Parathyroid adenoma (tissue), 2 donors: ENCODE results near the gene ADGRL2.

Source experiments
- H2AFZ ChIP-seq: fragments of 300-600 bp; sonication (generic); one replicate; pipeline ENCODE4 v1.7.0; 2017; ENCODE audit warnings: antibody characterized with exemption, mild to moderate bottlenecking
- H3K27ac ChIP-seq: fragments of 300-600 bp; sonication (generic); one replicate; pipeline ENCODE4 v1.7.0; 2017
- H3K27me3 ChIP-seq: fragments of 300-600 bp; sonication (generic); one replicate; pipeline ENCODE4 v1.7.0; 2017; ENCODE audit warnings: low read length; ENCODE audit not compliant: control insufficient read depth, insufficient read depth
- H3K36me3 ChIP-seq: fragments of 300-600 bp; sonication (generic); one replicate; pipeline ENCODE4 v1.7.0; 2017; ENCODE audit warnings: low read length; ENCODE audit not compliant: control insufficient read depth, insufficient read depth
- H3K4me1 ChIP-seq: fragments of 300-600 bp; sonication (generic); one replicate; pipeline ENCODE4 v1.7.0; 2017; ENCODE audit warnings: control low read depth
- H3K4me2 ChIP-seq: fragments of 300-600 bp; sonication (generic); one replicate; pipeline ENCODE4 v1.7.0; 2017; ENCODE audit warnings: low read length
- H3K4me3 ChIP-seq: fragments of 300-600 bp; sonication (generic); one replicate; pipeline ENCODE4 v1.7.0; 2017; ENCODE audit warnings: low read depth, low read length
- H3K79me2 ChIP-seq: fragments of 300-600 bp; sonication (generic); one replicate; pipeline ENCODE4 v1.7.0; 2017; ENCODE audit warnings: control low read depth
- H3K9ac ChIP-seq: fragments of 300-600 bp; sonication (generic); one replicate; pipeline ENCODE4 v1.7.0; 2017; ENCODE audit warnings: mild to moderate bottlenecking
- H3K9me3 ChIP-seq: fragments of 300-600 bp; sonication (generic); one replicate; pipeline ENCODE4 v1.7.0; 2017; ENCODE audit warnings: low read length; ENCODE audit not compliant: control insufficient read depth
- CTCF ChIP-seq: fragments of 300-600 bp; sonication (generic); IDR thresholded peaks from one replicate; pipeline ENCODE4 v1.7.0; 2017; ENCODE audit warnings: antibody characterized with exemption, mild to moderate bottlenecking
- donor health status: primary hyperparathyroidism.

The ADGRL2 gene

GRCh38 chr1:81832573-81832972, 31.8 kb downstream of the ADGRL2 start:
- H3K36me3 ChIP-seq: no peaks in the 10 kb centered on the region
- no peak overlapping the region for H3K9ac ChIP-seq
- H3K27ac ChIP-seq: no peak overlapping the region
- H3K4me1 ChIP-seq: no peaks in the 10 kb centered on the region
- no peak for TF ChIP-seq CTCF
- no peak overlapping the region for H3K4me3 ChIP-seq
- H3K9me3 ChIP-seq: no peaks in the 10 kb centered on the region
- H3K4me2 ChIP-seq: no peak overlapping the region
- H2AFZ ChIP-seq: no peak overlapping the region
- no peaks in the 10 kb centered on the region for H3K79me2 ChIP-seq
- H3K27me3 ChIP-seq: no peaks in the 10 kb centered on the region

- H3K79me2 ChIP-seq: no peaks in the 10 kb centered on the region
- no peaks in the 10 kb centered on the region for H3K27me3 ChIP-seq
- TF ChIP-seq CTCF: no peak
- H3K4me2 ChIP-seq: no peak overlapping the region
- H3K4me3 ChIP-seq: no peak overlapping the region
- no peaks in the 10 kb centered on the region for H3K36me3 ChIP-seq
- no peaks in the 10 kb centered on the region for H3K4me1 ChIP-seq
- H2AFZ ChIP-seq: no peak overlapping the region
- H3K27ac ChIP-seq: no peak overlapping the region
- no peaks in the 10 kb centered on the region for H3K9me3 ChIP-seq
- H3K9ac ChIP-seq: no peak overlapping the region
These were observed 33.0 kb downstream of the ADGRL2 start for GRCh38 chr1:81833722-81834121.

GRCh38 chr1:81834268-81834667, 33.5 kb downstream of the ADGRL2 start:
- Histone ChIP-seq H3K4me2 (no peak overlapping the region), H3K9me3 (no peaks in the 10 kb centered on the region), H3K36me3 (no peaks in the 10 kb centered on the region), H3K27ac (no peak overlapping the region), H3K79me2 (no peaks in the 10 kb centered on the region), H3K9ac (no peak overlapping the region), H3K4me3 (no peak overlapping the region), H3K4me1 (no peaks in the 10 kb centered on the region), H2AFZ (no peak overlapping the region), H3K27me3 (no peaks in the 10 kb centered on the region)
- TF ChIP-seq CTCF: no peak

GRCh38 chr1:81834921-81835698, 34.4 kb downstream of the ADGRL2 start:
- H3K27ac ChIP-seq: no peak overlapping the region
- peak overlapping the region; percentile 1 for H3K4me2 ChIP-seq
- peak overlapping the region; percentile 13 for H3K4me3 ChIP-seq
- H3K9me3 ChIP-seq: no peaks in the 10 kb centered on the region
- no peaks in the 10 kb centered on the region for H3K79me2 ChIP-seq
- H3K27me3 ChIP-seq: no peaks in the 10 kb centered on the region
- no peaks in the 10 kb centered on the region for H3K36me3 ChIP-seq
- no peak for TF ChIP-seq CTCF
- H2AFZ ChIP-seq: no peak overlapping the region
- H3K4me1 ChIP-seq: no peaks in the 10 kb centered on the region
- H3K9ac ChIP-seq: no peak overlapping the region
